AG20443 (cell line): ENCODE measurements around the gene STK38.
"Not testable (repeated sequence)": the region's sequence is repeated elsewhere in the genome, so short reads cannot be mapped to it uniquely, and the experiment has no call there.

Source experiments
- DNase-seq: peaks from one replicate; pipeline ENCODE4 v3.0.0; 2012; ENCODE audit warnings: low spot score, mixed read lengths

Gene STK38

GRCh38 chr6:36484736-36485135 lies 62.5 kb downstream of the STK38 start:
- no peak for DNase-seq

DNA sequence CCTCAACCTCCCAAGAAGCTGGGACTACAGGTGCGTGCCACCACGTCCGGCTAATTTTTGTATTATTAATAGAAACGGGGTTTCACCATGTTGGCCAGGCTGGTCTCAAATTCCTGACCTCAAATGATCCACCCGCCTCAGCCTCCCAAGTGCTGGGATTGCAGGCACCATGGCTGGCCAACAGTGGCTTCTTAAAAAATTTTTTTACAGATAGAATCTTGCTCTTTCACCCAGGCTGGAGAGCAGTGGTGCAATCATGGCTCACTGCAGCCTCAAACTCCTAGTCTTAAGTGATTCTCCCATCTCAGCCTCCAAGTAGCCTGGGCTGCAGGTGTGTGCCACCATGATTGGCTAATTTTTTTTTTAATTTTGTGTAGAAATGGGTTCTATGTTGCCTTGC lies 64.0 kb downstream of the STK38 start:
- not testable (repeated sequence) for DNase-seq

DNA sequence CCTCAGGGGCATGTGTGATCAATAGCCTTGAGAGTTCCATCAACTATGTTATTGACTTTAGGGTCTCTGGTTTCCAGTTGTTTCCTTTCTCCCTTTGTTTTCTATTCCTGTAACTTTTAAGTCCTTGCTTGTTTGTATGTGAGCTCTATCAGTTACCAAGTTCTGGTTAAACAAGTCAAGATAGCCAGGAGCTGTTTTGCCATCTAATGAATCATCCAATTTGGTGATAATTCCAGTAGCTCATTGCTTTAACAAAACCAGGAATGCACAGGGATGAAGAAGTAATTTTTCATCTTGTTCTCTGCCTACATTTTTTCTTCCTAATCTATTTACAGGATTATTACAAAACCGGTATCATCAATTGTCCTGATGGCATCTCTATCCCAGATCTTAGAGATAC lies 68.0 kb downstream of the STK38 start:
- no peak for DNase-seq

GRCh38 chr6:36478051-36478526 lies 69.2 kb downstream of the STK38 start:
- no peak for DNase-seq

- no peak for DNase-seq
Measured at GRCh38 chr6:36469946-36470345, 77.3 kb downstream of the STK38 start.

DNA sequence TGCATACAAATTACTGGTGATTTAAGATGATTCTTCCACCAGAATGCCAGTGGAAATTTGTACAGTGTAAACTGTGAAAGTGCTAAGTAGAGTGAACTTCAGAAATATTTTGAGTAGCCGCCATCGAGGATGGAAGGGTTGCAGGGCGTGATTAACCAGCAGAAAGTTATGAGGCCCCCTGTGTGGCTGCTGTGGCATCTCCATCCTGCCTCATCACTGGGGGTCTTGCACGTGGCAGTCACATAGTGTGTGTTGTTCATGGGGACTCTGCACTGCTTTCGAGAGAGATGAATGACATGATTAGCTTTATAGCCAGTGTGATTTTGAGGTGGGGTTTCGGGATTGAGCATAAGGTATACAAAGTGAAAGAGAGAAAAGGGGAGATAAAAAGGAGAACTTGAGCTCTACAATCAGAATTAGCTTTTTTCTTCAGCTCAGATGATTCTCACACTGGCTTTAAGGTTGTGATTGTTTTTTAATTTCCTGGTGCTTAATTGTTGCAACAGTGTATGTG lies 78.1 kb downstream of the STK38 start:
- DNase-seq: no peak

GRCh38 chr6:36467625-36468024 lies 79.7 kb downstream of the STK38 start:
- DNase-seq: no peak

GRCh38 chr6:36464233-36464632 lies 83.0 kb downstream of the STK38 start:
- no peak for DNase-seq

GRCh38 chr6:36463676-36464075 lies 83.6 kb downstream of the STK38 start:
- DNase-seq: peak; percentile 40

DNA sequence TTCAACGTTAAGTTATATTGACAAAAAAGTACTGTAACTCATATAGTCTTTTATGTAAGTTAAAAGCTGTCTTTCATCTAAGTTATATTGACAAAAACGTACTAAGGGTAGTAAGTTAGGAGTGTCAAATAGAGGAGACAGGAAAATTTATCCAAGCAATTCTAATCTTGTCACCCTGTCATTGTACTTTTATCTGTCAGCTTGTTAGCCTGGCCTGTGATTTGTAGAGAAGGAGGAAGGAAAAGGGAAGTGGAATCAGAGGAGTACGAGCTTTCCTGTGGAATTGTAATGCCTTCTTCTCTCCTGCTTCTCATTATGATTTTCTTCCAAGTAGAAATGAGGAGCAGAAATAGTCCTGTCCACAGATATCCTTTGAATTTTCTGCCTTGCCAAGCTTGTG lies 85.6 kb downstream of the STK38 start:
- DNase-seq: no peak

- no peak for DNase-seq
Measured at GRCh38 chr6:36460916-36461315, 86.4 kb downstream of the STK38 start.

GRCh38 chr6:36459501-36459900 lies 87.8 kb downstream of the STK38 start:
- no peak for DNase-seq

DNA sequence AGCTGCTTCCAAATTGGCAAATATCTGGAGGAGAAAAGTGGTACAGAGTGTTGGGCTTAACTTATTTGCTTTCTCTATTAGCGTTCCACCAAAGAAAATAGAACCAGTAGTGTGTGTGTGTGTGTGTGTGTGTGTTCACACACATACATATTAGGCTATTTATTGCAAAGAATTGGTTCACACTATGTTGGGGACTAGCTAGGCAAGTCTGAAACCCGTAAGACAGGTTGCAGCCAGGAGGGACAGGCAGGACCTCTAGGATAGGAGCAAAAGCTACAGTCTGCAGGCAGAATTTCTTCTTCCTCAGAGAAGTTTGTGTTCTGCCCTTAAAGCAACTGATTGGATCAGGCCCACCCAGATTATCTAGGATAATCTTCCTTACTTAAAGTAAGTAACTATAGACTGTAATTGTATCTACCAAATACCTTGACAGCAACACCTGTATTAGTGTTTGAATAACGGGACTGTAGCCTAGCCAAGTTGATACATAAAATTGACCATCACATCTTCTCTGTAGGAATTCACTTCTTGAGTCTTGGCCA lies 91.7 kb downstream of the STK38 start:
- DNase-seq: no peak

DNA sequence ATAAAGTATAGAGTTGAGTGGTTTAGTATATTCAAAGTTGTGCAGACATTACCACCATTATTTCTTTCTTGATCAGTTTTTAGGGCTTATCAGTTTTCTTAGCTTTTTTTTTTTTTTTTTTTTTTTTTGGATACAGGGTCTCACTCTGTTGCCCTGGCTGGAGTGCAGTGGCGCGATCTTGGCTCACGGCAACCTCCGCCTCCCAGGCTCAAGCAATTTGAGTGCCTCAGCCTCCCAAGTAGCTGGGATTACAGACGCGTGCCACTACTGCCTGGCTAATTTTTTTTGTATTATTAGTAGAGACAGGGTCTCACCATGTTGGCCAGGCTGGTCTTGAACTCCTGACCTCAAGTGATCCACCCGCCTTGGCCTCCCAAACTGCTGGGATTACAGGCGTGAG lies 94.4 kb downstream of the STK38 start:
- DNase-seq: not testable (repeated sequence)

- DNase-seq: not testable (repeated sequence)
Measured at GRCh38 chr6:36449173-36449572, 98.1 kb downstream of the STK38 start.

GRCh38 chr6:36445621-36446020 lies 101.7 kb downstream of the STK38 start:
- DNase-seq: no peak

- peak; percentile 50 for DNase-seq
Measured at GRCh38 chr6:36444470-36444869, 102.8 kb downstream of the STK38 start.
